Tibial artery (tissue), 4 donors: ENCODE measurements around the gene ATAD3B.
"Not testable (repeated sequence)": the region's sequence is repeated elsewhere in the genome, so short reads cannot be mapped to it uniquely, and the experiment has no call there.

ENCODE experiments used
- DNase-seq, 2 donors: peaks; one replicate each; pipeline ENCODE4 v3.0.0-alpha.2; 2019
- H3K27ac ChIP-seq, 2 donors: fragments of 200-600 bp; sonication (generic) in 1 of 2; 1 replicate in 1 of 2; 2 replicates in 1 of 2; pipeline ENCODE4 v1.5.1; 2018 to 2019; ENCODE audit warnings: mild to moderate bottlenecking in 1 of 2
- H3K27me3 ChIP-seq, 2 donors: fragments of 200-600 bp; sonication (generic) in 1 of 2; one replicate each; pipeline versions ENCODE4 v1.5.1 to v1.6.0; 2016 to 2019
- H3K36me3 ChIP-seq, 3 donors: fragments of 200-600 bp; sonication (generic) in 2 of 3; one replicate each; pipeline ENCODE4 v1.5.1; 2016 to 2019; ENCODE audit warnings: mild to moderate bottlenecking in 2 of 3
- H3K4me1 ChIP-seq, 4 donors: fragments of 200-600 bp; sonication (generic) in 2 of 4; 1 replicate in 3 of 4; 2 replicates in 1 of 4; pipeline ENCODE4 v1.5.1; 2016 to 2019
- H3K4me3 ChIP-seq, 2 donors: fragments of 200-600 bp; sonication (generic) in 1 of 2; 1 replicate in 1 of 2; 2 replicates in 1 of 2; pipeline ENCODE4 v1.5.1; 2018 to 2019; ENCODE audit warnings: mild to moderate bottlenecking in 2 of 2
- H3K9me3 ChIP-seq, 3 donors: fragments of 200-600 bp; sonication (generic) in 1 of 3; one replicate each; pipeline ENCODE4 v1.5.1; 2016 to 2019
- intact Hi-C: fragments of 100-400 bp; cut with DNase I; formaldehyde crosslinking; loops from one replicate; pipeline ENCODE4 v1.15.0; 2023; ENCODE audit warnings: low total_unique reads
- TF ChIP-seq, protein P1 (sequence below), 2 experiments: fragments of 200-600 bp in 1 of 2; fragments of 450-650 bp in 1 of 2; IDR thresholded peaks; one replicate each; pipeline ENCODE4 v1.5.1; 2017 to 2019; ENCODE audit warnings: antibody characterized with exemption in 2 of 2, mild to moderate bottlenecking in 1 of 2, moderate library complexity in 1 of 2

Gene ATAD3B

DNA sequence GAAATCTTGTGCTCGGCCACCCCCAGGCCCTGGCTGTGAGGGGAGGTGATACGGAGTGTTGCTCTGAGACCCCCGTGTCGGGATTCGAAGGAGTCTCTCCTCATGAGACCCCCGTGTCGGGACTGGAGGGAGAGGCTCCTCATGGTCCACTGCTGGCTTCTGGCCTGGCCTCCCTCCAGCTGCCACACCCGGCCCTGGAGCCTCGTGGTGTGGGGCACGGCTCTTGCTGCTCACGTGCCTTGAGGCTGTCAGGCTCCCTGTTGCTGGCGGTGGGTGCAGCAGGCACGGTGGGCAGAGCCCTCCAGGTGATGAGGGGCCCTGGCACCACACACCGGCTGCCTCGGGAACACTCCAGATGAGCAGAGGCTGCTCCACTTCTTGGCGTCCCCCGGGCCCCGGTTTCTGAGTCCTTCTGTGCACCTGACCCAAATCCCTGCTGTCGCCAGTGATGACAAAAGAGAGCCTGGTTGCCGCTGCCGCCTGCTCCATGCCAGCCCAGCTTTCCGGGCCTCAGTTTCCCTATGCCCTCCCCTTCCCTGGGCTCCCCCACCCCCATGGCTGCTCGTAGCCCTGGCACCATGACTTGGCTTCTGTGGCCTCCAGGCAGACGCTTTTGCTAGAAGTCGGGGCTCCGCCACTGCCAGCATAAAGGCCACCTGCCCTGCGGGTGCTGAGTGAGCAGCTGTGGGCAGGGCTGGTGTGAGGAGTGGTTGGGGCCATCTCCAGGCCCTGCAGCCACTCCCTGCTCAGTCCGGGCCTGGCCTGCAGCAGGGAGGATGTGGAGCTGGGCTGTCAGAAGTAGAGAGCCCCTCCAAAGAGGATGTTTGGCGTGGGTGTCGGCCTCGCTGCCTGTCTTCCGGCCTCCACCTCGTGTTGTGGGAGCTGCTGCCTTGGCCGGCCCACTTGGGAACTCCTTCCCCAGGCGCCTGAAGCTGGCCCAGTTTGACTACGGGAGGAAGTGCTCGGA is 57.0 kb downstream of the ATAD3B start:
- intact Hi-C loops: no loop called here
- H3K9me3 ChIP-seq: peaks cover 0 to 12% (median 0%) of the 10 kb centered on the region in 3 donors
- H3K27ac ChIP-seq: no peak overlapping the region
- peaks cover 0 to 5% (median 0%) of the 10 kb centered on the region in 4 donors for H3K4me1 ChIP-seq
- no peaks in the 10 kb centered on the region for H3K27me3 ChIP-seq
- no peak overlapping the region for H3K4me3 ChIP-seq
- DNase-seq: no peak
- TF ChIP-seq, protein P1, sequence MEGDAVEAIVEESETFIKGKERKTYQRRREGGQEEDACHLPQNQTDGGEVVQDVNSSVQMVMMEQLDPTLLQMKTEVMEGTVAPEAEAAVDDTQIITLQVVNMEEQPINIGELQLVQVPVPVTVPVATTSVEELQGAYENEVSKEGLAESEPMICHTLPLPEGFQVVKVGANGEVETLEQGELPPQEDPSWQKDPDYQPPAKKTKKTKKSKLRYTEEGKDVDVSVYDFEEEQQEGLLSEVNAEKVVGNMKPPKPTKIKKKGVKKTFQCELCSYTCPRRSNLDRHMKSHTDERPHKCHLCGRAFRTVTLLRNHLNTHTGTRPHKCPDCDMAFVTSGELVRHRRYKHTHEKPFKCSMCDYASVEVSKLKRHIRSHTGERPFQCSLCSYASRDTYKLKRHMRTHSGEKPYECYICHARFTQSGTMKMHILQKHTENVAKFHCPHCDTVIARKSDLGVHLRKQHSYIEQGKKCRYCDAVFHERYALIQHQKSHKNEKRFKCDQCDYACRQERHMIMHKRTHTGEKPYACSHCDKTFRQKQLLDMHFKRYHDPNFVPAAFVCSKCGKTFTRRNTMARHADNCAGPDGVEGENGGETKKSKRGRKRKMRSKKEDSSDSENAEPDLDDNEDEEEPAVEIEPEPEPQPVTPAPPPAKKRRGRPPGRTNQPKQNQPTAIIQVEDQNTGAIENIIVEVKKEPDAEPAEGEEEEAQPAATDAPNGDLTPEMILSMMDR (IDR thresholded peaks at IDR 0.05): no peak
- peaks cover 9 to 73% (median 44%) of the 10 kb centered on the region in 3 donors for H3K36me3 ChIP-seq

DNA sequence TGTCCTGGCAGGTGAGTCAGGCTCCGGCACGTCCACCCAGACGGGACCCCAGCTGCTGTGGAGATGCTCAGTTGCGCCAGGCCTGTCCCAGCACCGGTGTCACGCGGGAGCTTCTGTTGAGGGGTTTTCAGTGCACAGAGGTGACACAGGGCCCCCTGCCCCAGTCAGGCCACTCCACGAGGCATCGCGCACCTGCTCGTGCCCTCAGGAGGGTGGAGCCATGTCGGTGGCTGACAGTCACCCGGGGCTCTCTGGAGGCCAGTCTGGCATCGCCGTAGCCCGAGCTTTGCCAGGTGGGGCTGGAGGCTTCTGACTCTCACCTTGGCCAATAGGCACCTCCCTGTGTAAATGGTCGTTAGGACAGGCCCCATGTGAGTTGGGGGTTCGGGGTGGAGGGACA is 57.8 kb downstream of the ATAD3B start:
- TF ChIP-seq, protein P1 (IDR thresholded peaks at IDR 0.05): no peak
- intact Hi-C loops: no loop called here
- H3K27ac ChIP-seq: no peak overlapping the region
- no peak for DNase-seq
- H3K36me3 ChIP-seq: peaks cover 9 to 72% (median 41%) of the 10 kb centered on the region in 3 donors
- H3K4me3 ChIP-seq: no peak overlapping the region
- H3K9me3 ChIP-seq: peaks cover 0 to 12% (median 0%) of the 10 kb centered on the region in 3 donors
- no peaks in the 10 kb centered on the region for H3K27me3 ChIP-seq
- peaks cover 0 to 8% (median 0%) of the 10 kb centered on the region in 4 donors for H3K4me1 ChIP-seq

DNA sequence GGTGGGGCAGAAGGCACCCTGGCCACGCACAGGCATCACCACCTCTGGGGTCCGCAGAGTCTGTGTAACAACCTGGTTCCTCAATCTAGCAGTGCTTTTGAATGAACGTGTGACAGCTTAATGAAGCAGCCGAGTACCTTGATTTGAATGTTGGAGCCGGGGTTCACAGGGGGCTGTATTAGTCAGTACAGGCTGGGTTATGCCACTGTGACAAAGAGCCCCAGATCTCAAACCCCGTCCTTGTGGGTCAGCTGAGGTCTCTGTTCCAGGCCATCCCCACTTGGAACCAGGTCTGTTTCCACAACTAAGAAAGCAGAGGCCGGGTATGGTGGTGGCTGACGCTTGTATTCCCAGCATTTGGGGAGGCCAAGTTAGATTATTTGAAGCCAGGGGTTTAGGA is 58.4 kb downstream of the ATAD3B start:
- no peak overlapping the region for H3K27ac ChIP-seq
- DNase-seq: no peak
- TF ChIP-seq, protein P1 (IDR thresholded peaks at IDR 0.05): no peak
- peaks cover 0 to 12% (median 0%) of the 10 kb centered on the region in 3 donors for H3K9me3 ChIP-seq
- H3K4me3 ChIP-seq: no peak overlapping the region
- intact Hi-C loops: no loop called here
- no peaks in the 10 kb centered on the region for H3K27me3 ChIP-seq
- H3K4me1 ChIP-seq: peaks cover 0 to 8% (median 0%) of the 10 kb centered on the region in 4 donors
- H3K36me3 ChIP-seq: peaks cover 9 to 75% (median 41%) of the 10 kb centered on the region in 3 donors

DNA sequence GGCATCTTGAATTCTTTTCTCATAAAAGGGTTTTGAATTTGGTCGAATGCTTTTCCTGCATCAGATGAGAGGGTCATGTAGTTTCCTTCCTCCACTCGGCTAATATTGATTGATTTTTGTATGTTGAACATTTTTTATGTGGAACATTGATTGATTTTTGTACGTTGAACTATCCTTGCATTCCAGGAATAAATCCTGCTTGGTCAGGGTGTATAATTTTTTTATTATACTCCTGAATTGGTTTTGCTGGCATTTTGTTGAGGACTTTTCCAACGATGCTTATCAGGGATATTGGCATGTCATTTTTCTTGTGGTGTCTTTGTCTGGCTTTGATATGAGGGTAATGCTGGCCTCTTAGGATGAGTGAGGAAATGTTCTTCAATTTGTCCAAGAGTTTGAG is 60.4 kb downstream of the ATAD3B start:
- Histone ChIP-seq H3K36me3 (peaks cover 9 to 71% (median 47%) of the 10 kb centered on the region in 3 donors), H3K9me3 (peaks cover 0 to 12% (median 0%) of the 10 kb centered on the region in 3 donors), H3K4me1 (peaks cover 0 to 8% (median 0%) of the 10 kb centered on the region in 4 donors), H3K27ac (no peak overlapping the region), H3K4me3 (no peak overlapping the region), H3K27me3 (no peaks in the 10 kb centered on the region)
- TF ChIP-seq, protein P1 (IDR thresholded peaks at IDR 0.05): no peak
- DNase-seq: no peak
- intact Hi-C loops: no loop called here

DNA sequence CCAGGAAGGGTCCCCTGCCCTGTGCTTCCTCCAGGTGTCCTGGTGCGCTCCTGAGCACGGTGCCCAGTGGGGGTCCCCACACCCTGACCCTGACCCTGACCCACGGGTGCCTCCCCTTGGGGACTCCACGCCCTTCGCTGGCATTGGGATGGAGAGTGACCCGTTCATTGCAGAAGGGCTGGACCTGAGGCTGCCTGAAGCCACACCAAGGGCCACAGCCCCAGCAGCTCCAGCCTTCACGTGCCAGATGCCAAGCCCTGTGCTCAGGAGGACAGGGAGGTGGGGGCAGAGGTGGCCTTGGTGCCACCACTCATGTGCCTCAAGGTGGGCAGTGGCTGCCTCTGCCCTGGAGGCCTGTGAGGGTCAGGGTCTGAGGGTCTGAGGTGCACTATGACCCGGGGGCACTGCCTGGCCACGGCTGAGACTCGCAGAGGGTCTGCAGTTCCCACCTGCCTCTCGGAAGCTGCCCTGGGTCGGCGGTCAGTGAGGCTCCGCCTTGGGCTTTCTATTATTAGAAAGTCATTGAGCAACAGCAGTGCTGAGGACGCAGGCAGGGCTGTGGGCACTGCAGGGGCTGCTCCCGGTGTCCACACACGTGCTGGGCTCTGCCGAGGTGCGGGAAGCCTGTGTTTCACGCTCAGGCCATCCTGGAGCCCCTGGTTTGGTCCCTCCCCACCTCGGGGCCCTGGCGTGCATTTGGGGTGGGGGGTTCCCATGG is 61.8 kb downstream of the ATAD3B start:
- H3K4me3 ChIP-seq, H3K27me3 ChIP-seq, H3K4me1 ChIP-seq, intact Hi-C loops, DNase-seq: not testable (repeated sequence)
- Histone ChIP-seq H3K36me3 (peaks cover 0 to 57% (median 38%) of the 10 kb centered on the region in 3 donors), H3K9me3 (peaks cover 0 to 12% (median 0%) of the 10 kb centered on the region in 3 donors), H3K27ac (peak overlapping the region in 1 of 2 donors; percentile 32)

DNA sequence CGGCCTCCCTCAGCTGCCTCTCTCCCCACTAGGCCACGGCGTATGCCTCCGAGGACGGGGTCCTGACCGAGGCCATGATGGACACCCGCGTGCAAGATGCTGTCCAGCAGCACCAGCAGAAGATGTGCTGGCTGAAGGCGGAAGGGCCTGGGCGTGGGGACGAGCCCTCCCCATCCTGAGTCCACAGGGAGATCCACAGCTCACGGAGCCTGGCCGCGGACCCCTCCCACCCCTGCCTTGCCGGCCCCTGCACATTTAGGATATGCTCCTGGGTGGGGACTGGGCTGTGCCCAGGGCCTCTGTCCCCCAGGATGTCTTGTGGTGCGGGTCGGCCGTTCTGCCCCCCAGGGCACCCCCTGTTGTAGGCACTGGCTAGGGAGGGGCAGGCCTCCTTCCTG is 62.3 kb downstream of the ATAD3B start:
- Histone ChIP-seq H3K9me3 (peaks cover 0 to 12% (median 0%) of the 10 kb centered on the region in 3 donors), H3K4me1 (peaks cover 0 to 11% (median under 1%) of the 10 kb centered on the region in 4 donors), H3K36me3 (peaks cover 0 to 51% (median 32%) of the 10 kb centered on the region in 3 donors), H3K27ac (peak overlapping the region in 1 of 2 donors; percentile 32)
- intact Hi-C loops, H3K27me3 ChIP-seq, DNase-seq, H3K4me3 ChIP-seq: not testable (repeated sequence)
